IMR-90 (cell line): ENCODE measurements around the gene EXO1. TPM values are rescaled to one million over a fixed set of nuclear protein-coding genes. Genes with fewer than 3 reads are reported as not detected.

Experiments used
- ATAC-seq: fragments of 200-7000 bp; cut with Tn5 transposase; 2 replicates; pipeline ENCODE4 v1.9.1; 2020; ENCODE audit warnings: low read depth, mild to moderate bottlenecking, moderate library complexity
- BruUV-seq: library from RNA; stranded (reverse); fragments of 400-500 nt; replicated peaks from 2 replicates; lab custom pipeline; 2021; lab: Mats Ljungman, UMichigan
- CTCF ChIA-PET: fragments of 300-600 bp; formaldehyde crosslinking; extraction: SDS; loops from one replicate; lab custom pipeline; 2021; ENCODE audit warnings: antibody characterized with exemption; lab: Yijun Ruan, JAX
- POLR2A ChIA-PET: fragments of 300-600 bp; sonication (Branson Sonifier 250); formaldehyde crosslinking; loops from one replicate; lab custom pipeline; 2022; ENCODE audit warnings: antibody characterized with exemption; ENCODE audit not compliant: unreplicated experiment; lab: Charles Lee
- DNase-seq: peaks from one replicate; pipeline ENCODE4 v3.0.0; 2013
- H2AFZ ChIP-seq: replicated peaks from 2 replicates; pipeline ENCODE3; 2013; ENCODE audit warnings: low read length, mild to moderate bottlenecking; ENCODE audit not compliant: poor library complexity
- H2AK5ac ChIP-seq: 2 replicates; pipeline ENCODE4 v1.6.1; 2013; ENCODE audit warnings: low read depth, low read length, inconsistent platforms
- H2AK9ac ChIP-seq: replicated peaks from 2 replicates; pipeline ENCODE3; 2013; ENCODE audit warnings: mild to moderate bottlenecking, low read depth, low read length, moderate library complexity; ENCODE audit not compliant: poor library complexity
- H2BK120ac ChIP-seq: 2 replicates; pipeline ENCODE4 v1.6.1; 2013; ENCODE audit warnings: low read depth, low read length, inconsistent platforms
- H2BK15ac ChIP-seq: 3 replicates; pipeline ENCODE4 v1.6.1; 2013; ENCODE audit warnings: low read depth, low read length, inconsistent platforms
- H2BK20ac ChIP-seq: 2 replicates; pipeline ENCODE4 v1.6.1; 2013; ENCODE audit warnings: low read depth, mild to moderate bottlenecking, inconsistent platforms, low read length, moderate library complexity
- H2BK5ac ChIP-seq: 2 replicates; pipeline ENCODE4 v1.6.1; 2013; ENCODE audit warnings: mild to moderate bottlenecking, low read depth, low read length, inconsistent platforms; ENCODE audit not compliant: poor library complexity, severe bottlenecking
- H3K14ac ChIP-seq: replicated peaks from 2 replicates; pipeline ENCODE4 v1.6.1; 2013; ENCODE audit warnings: low read depth, low read length, inconsistent platforms
- H3K18ac ChIP-seq: 2 replicates; pipeline ENCODE4 v1.6.1; 2013; ENCODE audit warnings: low read depth, low read length, control low read depth
- H3K23ac ChIP-seq: 2 replicates; pipeline ENCODE4 v1.6.1; 2013; ENCODE audit warnings: low read depth, low read length, inconsistent platforms
- H3K27ac ChIP-seq: 2 replicates; pipeline ENCODE4 v1.5.1; 2013; ENCODE audit warnings: mild to moderate bottlenecking, control low read depth, low read length; ENCODE audit not compliant: insufficient read depth
- H3K27me3 ChIP-seq: 2 replicates; pipeline ENCODE4 v1.6.1; 2013; ENCODE audit warnings: low read length; ENCODE audit not compliant: control insufficient read depth, insufficient read depth
- H3K36me3 ChIP-seq: 2 replicates; pipeline ENCODE4 v1.6.1; 2013; ENCODE audit warnings: low read length, mixed read lengths; ENCODE audit not compliant: control insufficient read depth, insufficient read depth
- H3K4ac ChIP-seq: 2 replicates; pipeline ENCODE4 v1.6.1; 2013; ENCODE audit warnings: low read depth, low read length, inconsistent platforms
- H3K4me1 ChIP-seq: 2 replicates; pipeline ENCODE4 v1.6.1; 2013; ENCODE audit warnings: low read length, mixed read lengths; ENCODE audit not compliant: control insufficient read depth, insufficient read depth
- H3K4me2 ChIP-seq: 2 replicates; pipeline ENCODE4 v1.6.1; 2013; ENCODE audit warnings: low read depth, mild to moderate bottlenecking, control low read depth, low read length, moderate library complexity
- H3K4me3 ChIP-seq: 2 replicates; pipeline ENCODE4 v1.5.1; 2013; ENCODE audit warnings: low read depth, mild to moderate bottlenecking, control low read depth, low read length, moderate library complexity; ENCODE audit not compliant: insufficient read depth
- H3K56ac ChIP-seq: 2 replicates; pipeline ENCODE4 v1.6.1; 2013; ENCODE audit warnings: low read length, inconsistent platforms; ENCODE audit not compliant: insufficient read depth; ENCODE audit errors: extremely low read depth
- H3K79me1 ChIP-seq, 2 experiments: 2 replicates each; pipeline ENCODE4 v1.6.1; 2013; ENCODE audit warnings: low read length in 2 of 2, inconsistent platforms in 1 of 2, low read depth in 1 of 2
- H3K9ac ChIP-seq: 2 replicates; pipeline ENCODE4 v1.6.1; 2013; ENCODE audit warnings: low read depth, low read length, control low read depth
- H3K9me1 ChIP-seq: 2 replicates; pipeline ENCODE4 v1.6.1; 2013; ENCODE audit warnings: low read length, inconsistent platforms; ENCODE audit not compliant: insufficient read depth
- H3K9me3 ChIP-seq: 2 replicates; pipeline ENCODE4 v1.6.1; 2013; ENCODE audit warnings: low read length; ENCODE audit not compliant: control insufficient read depth, insufficient read depth
- H4K20me1 ChIP-seq: 2 replicates; pipeline ENCODE4 v1.6.1; 2013; ENCODE audit warnings: low read length, inconsistent platforms; ENCODE audit not compliant: insufficient read depth
- H4K5ac ChIP-seq: 2 replicates; pipeline ENCODE4 v1.6.1; 2013; ENCODE audit warnings: mild to moderate bottlenecking, low read depth, low read length, control low read depth
- H4K8ac ChIP-seq, 2 experiments: 2 replicates each; pipeline ENCODE4 v1.6.1; 2013; ENCODE audit warnings: low read depth in 2 of 2, low read length in 2 of 2, control low read depth in 1 of 2, inconsistent platforms in 1 of 2
- H4K91ac ChIP-seq: 2 replicates; pipeline ENCODE4 v1.6.1; 2013; ENCODE audit warnings: low read depth, low read length, inconsistent platforms; ENCODE audit not compliant: insufficient read depth
- BHLHE40 ChIP-seq: fragments of 150-350 bp; IDR thresholded peaks from 2 replicates; pipeline ENCODE4 v1.6.1; 2016; ENCODE audit warnings: mild to moderate bottlenecking, low read depth, low read length
- CEBPB ChIP-seq: IDR thresholded peaks from 2 replicates; pipeline ENCODE4 v1.6.1; 2012; ENCODE audit warnings: low read depth, low read length, improper control_type of control experiment
- CHD1 ChIP-seq: IDR thresholded peaks from 2 replicates; pipeline ENCODE4 v1.6.1; 2012; ENCODE audit warnings: low read depth, low read length, improper control_type of control experiment
- FOS ChIP-seq: fragments of 150-350 bp; IDR thresholded peaks from 2 replicates; pipeline ENCODE4 v1.6.1; 2016; ENCODE audit warnings: low read depth, low read length
- MAFK ChIP-seq: IDR thresholded peaks from 2 replicates; pipeline ENCODE4 v1.6.1; 2012; ENCODE audit warnings: low read depth, low read length, improper control_type of control experiment
- MAZ ChIP-seq: IDR thresholded peaks from 2 replicates; pipeline ENCODE4 v1.6.1; 2012; ENCODE audit warnings: low read depth, mild to moderate bottlenecking, low read length, improper control_type of control experiment, moderate library complexity, borderline replicate concordance
- MXI1 ChIP-seq: IDR thresholded peaks from 2 replicates; pipeline ENCODE4 v1.6.1; 2012; ENCODE audit warnings: low read depth, mild to moderate bottlenecking, low read length, moderate library complexity, borderline replicate concordance
- NFE2L2 ChIP-seq: fragments of 150-350 bp; IDR thresholded peaks from 2 replicates; pipeline ENCODE4 v1.6.1; 2016; ENCODE audit warnings: low read depth, mild to moderate bottlenecking, low read length
- POLR2A ChIP-seq: IDR thresholded peaks from 2 replicates; pipeline ENCODE4 v1.6.1; 2012; ENCODE audit warnings: mild to moderate bottlenecking, low read depth, low read length
- RAD21 ChIP-seq: IDR thresholded peaks from 2 replicates; pipeline ENCODE4 v1.6.1; 2012; ENCODE audit warnings: low read length, improper control_type of control experiment
- RCOR1 ChIP-seq: IDR thresholded peaks from 2 replicates; pipeline ENCODE4 v1.6.1; 2012; ENCODE audit warnings: mild to moderate bottlenecking, low read length, improper control_type of control experiment; ENCODE audit not compliant: insufficient replicate concordance
- RFX5 ChIP-seq: IDR thresholded peaks from 2 replicates; pipeline ENCODE4 v1.8.0; 2012; ENCODE audit warnings: low read depth, mild to moderate bottlenecking, low read length, moderate library complexity
- WGBS, 2 experiments: methylation state at CpG; one replicate each; pipeline versions ENCODE4 v1.1.5 to v1.1.7; 2013; ENCODE audit warnings: missing lambda C conversion rate in 2 of 2; ENCODE audit not compliant: insufficient read length in 1 of 2; ENCODE audit errors: extremely low coverage in 2 of 2; 5-methylcytosine and 5-hydroxymethylcytosine counted together
- dilution Hi-C: fragments of 300-500 bp; cut with HindIII; formaldehyde crosslinking; loops from one replicate; pipeline ENCODE4 v1.14.3; 2018; ENCODE audit warnings: low sequenced_read_pairs; ENCODE audit not compliant: unreplicated experiment
- in situ Hi-C: fragments of 300-500 bp; cut with MboI; formaldehyde crosslinking; loops from 3 replicates; pipeline ENCODE4 v1.14.3; 2019; ENCODE audit warnings: low sequenced_read_pairs, inconsistent platforms, mixed read lengths
- intact Hi-C: fragments of 100-400 bp; cut with micrococcal nuclease; formaldehyde crosslinking; loops from 2 replicates; pipeline ENCODE4 v1.10.0; 2022
- polyA plus RNA-seq, 3 experiments: library from polyadenylated mRNA; depleted of rRNA; stranded (reverse); fragments of >200 nt; gene quantifications; 2 replicates each; pipeline ENCODE4 v1.2.3, GENCODE V29; 2012; ENCODE audit warnings: low replicate concordance in 1 of 3
- total RNA-seq: library from RNA; depleted of rRNA; stranded (reverse); fragments of >200 nt; gene quantifications from 2 replicates; pipeline ENCODE4 v1.2.3, GENCODE V29; 2012
- TF ChIP-seq, protein P1 (sequence below): fragments of 150-350 bp; IDR thresholded peaks from 2 replicates; pipeline ENCODE4 v1.6.1; 2017; ENCODE audit warnings: mild to moderate bottlenecking, antibody characterized with exemption, low read length, low read depth
- TF ChIP-seq, protein P2 (sequence below): fragments of 150-350 bp; IDR thresholded peaks from 2 replicates; pipeline ENCODE4 v1.6.1; 2016; ENCODE audit warnings: low read depth, mild to moderate bottlenecking, low read length, moderate library complexity, borderline replicate concordance

The EXO1 gene
- total and polyA plus RNA-seq, 2 of the 4 experiments (the other 2 are of a cell fraction) = 5.1 to 12.9 TPM

DNA sequence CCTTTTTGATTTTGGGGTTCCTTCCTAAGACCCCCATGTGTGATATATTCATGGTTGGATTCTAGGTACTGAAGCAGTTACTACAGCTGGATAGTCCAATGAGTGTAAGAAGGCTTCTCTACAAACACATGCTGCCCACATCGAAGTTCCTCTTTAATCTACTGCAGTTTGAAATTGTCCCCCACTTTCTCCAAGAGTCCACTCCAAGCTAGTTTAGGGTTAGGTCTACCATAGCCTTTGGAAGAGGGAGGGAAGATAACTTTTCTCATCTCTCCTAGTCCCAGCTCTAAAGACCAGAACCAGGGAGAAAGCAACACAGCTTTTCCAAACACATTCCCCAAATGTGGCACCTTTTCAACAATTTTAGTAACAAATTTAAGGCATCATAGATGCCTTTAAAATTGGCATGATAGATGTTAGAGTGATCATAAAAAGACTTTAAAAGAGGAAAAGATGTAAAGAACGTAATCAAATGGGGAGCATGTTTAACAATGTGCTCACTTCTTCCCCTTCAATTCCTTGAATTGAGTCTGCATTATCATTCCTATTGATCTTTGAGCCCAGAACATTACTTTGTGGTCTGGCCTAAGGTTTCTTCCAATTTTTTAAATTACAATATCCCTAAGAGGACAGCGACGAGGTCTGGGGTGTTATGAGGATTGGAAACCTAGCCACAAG lies 1.0 kb upstream of the EXO1 start:
- intact Hi-C loops (no loop called here), dilution Hi-C loops (no loop called here), in situ Hi-C loops (no loop called here)
- H3K27ac ChIP-seq = peak overlapping the region; percentile 97; the same call in 1 of the 2 replicates
- no peaks in the 10 kb centered on the region for H4K20me1 ChIP-seq
- DNase-seq (no peak), ATAC-seq (no peak)
- H3K36me3 ChIP-seq = no peaks in the 10 kb centered on the region; the same call in 1 of the 2 replicates
- H3K79me1 ChIP-seq = peaks cover 5 to 7% of the 10 kb centered on the region in 2 experiments; a peak in 3 of 4 replicates
- H2BK15ac ChIP-seq = peak overlapping the region; percentile 52; the same call in 2 of the 3 replicates
- peaks cover 3% of the 10 kb centered on the region for H3K4me1 ChIP-seq
- H3K9me3 ChIP-seq = no peaks in the 10 kb centered on the region
- peak overlapping the region; percentile 85 for H3K14ac ChIP-seq
- peak overlapping the region; percentile 73; the same call in 1 of the 2 replicates for H3K4ac ChIP-seq
- peak overlapping the region; percentile 70; the same call in 1 of the 2 replicates for H2BK20ac ChIP-seq
- H2BK120ac ChIP-seq = peak overlapping the region; percentile 64
- H3K56ac ChIP-seq = peak overlapping the region; percentile 37; the same call in 1 of the 2 replicates
- H3K9me1 ChIP-seq = peaks cover 4% of the 10 kb centered on the region
- peak overlapping the region; percentile 81 for H3K4me2 ChIP-seq
- peak overlapping the region; percentile 95; the same call in 1 of the 2 replicates for H3K9ac ChIP-seq
- H3K18ac ChIP-seq = peak overlapping the region; percentile 52; the same call in 1 of the 2 replicates
- no peaks in the 10 kb centered on the region for H3K27me3 ChIP-seq
- POLR2A ChIA-PET = interaction anchor here (0.6 kb wide), 1 partner anchor 30 kb away, joined by 8 read pairs; no protein-coding TSS in a partner anchor
- no peak overlapping the region for H2AFZ ChIP-seq
- peak overlapping the region; percentile 81 for H4K5ac ChIP-seq
- H3K4me3 ChIP-seq = peak overlapping the region; percentile 80; the same call in 1 of the 2 replicates
- H4K8ac ChIP-seq = peak overlapping the region; percentile 74 to 82
- WGBS, 2 experiments = no CpG with 5 or more reads among the region's 4 CpGs
- no TSS peak for BruUV-seq
- TF ChIP-seq RAD21 (no peak), FOS (no peak), MAZ (no peak), MXI1 (no peak), RCOR1 (no peak), NFE2L2 (no peak), CHD1 (no peak), BHLHE40 (no peak), RFX5 (no peak), POLR2A (no peak), CEBPB (no peak), MAFK (no peak)
- TF ChIP-seq, protein P1, sequence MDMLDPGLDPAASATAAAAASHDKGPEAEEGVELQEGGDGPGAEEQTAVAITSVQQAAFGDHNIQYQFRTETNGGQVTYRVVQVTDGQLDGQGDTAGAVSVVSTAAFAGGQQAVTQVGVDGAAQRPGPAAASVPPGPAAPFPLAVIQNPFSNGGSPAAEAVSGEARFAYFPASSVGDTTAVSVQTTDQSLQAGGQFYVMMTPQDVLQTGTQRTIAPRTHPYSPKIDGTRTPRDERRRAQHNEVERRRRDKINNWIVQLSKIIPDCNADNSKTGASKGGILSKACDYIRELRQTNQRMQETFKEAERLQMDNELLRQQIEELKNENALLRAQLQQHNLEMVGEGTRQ = no peak
- TF ChIP-seq, protein P2, sequence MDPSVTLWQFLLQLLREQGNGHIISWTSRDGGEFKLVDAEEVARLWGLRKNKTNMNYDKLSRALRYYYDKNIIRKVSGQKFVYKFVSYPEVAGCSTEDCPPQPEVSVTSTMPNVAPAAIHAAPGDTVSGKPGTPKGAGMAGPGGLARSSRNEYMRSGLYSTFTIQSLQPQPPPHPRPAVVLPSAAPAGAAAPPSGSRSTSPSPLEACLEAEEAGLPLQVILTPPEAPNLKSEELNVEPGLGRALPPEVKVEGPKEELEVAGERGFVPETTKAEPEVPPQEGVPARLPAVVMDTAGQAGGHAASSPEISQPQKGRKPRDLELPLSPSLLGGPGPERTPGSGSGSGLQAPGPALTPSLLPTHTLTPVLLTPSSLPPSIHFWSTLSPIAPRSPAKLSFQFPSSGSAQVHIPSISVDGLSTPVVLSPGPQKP = no peak
- H2AK5ac ChIP-seq = no peak overlapping the region
- H2BK5ac ChIP-seq = peak overlapping the region; percentile 66
- H3K23ac ChIP-seq = peak overlapping the region; percentile 49
- peak overlapping the region; percentile 50; the same call in 1 of the 2 replicates for H4K91ac ChIP-seq
- no peak overlapping the region for H2AK9ac ChIP-seq
- CTCF ChIA-PET = interaction anchor here (0.6 to 1.0 kb wide), 2 partner anchors 29 to 1862 kb away, joined by 3 to 4 read pairs; no protein-coding TSS in a partner anchor
